PC-9 (cell line): ENCODE measurements around the gene IQSEC3. TPM values are rescaled to one million over a fixed set of nuclear protein-coding genes. Genes with fewer than 3 reads are reported as not detected.
"Not testable (repeated sequence)": the region's sequence is repeated elsewhere in the genome, so short reads cannot be mapped to it uniquely, and the experiment has no call there.

ENCODE experiments used
- BruUV-seq: library from RNA; stranded (reverse); fragments of 400-500 nt; replicated peaks from 2 replicates; lab custom pipeline; 2021; lab: Mats Ljungman, UMichigan
- CTCF ChIA-PET: fragments of 300-600 bp; sonication (Branson Sonifier 250); formaldehyde crosslinking; loops from one replicate; lab custom pipeline; 2022; ENCODE audit warnings: antibody characterized with exemption; lab: Charles Lee
- POLR2A ChIA-PET: fragments of 300-600 bp; sonication (Branson Sonifier 250); formaldehyde crosslinking; loops from one replicate; lab custom pipeline; 2022; ENCODE audit warnings: antibody characterized with exemption; ENCODE audit not compliant: unreplicated experiment; lab: Charles Lee
- DNase-seq, 2 experiments: peaks; one replicate each; pipeline versions ENCODE4 v3.0.0 to v3.0.0-alpha.2; 2015 to 2022; ENCODE audit warnings: mixed read lengths in 1 of 2
- H2AFZ ChIP-seq: fragments of 200-600 bp; sonication (generic); 2 replicates; pipeline ENCODE4 v1.8.1; 2017; ENCODE audit warnings: antibody characterized with exemption
- H3F3A ChIP-seq: fragments of 200-600 bp; sonication (generic); 2 replicates; pipeline ENCODE4 v1.8.1; 2017; ENCODE audit warnings: antibody characterized with exemption, mild to moderate bottlenecking, low read depth; ENCODE audit not compliant: insufficient read depth
- H3K27ac ChIP-seq: fragments of 200-600 bp; sonication (generic); 2 replicates; pipeline ENCODE4 v1.6.1; 2016; ENCODE audit warnings: mixed run types
- H3K27me3 ChIP-seq: fragments of 200-600 bp; sonication (generic); 2 replicates; pipeline ENCODE4 v1.6.1; 2016; ENCODE audit warnings: low read depth, mixed run types; ENCODE audit not compliant: insufficient read depth
- H3K36me3 ChIP-seq: fragments of 200-600 bp; sonication (generic); 2 replicates; pipeline ENCODE4 v1.6.1; 2016; ENCODE audit warnings: low read depth, mixed run types
- H3K4me1 ChIP-seq: fragments of 200-600 bp; sonication (generic); replicated peaks from 2 replicates; pipeline ENCODE4 v1.6.1; 2016; ENCODE audit warnings: mixed run types; ENCODE audit not compliant: insufficient read depth
- H3K4me2 ChIP-seq: fragments of 200-600 bp; sonication (generic); 2 replicates; pipeline ENCODE4 v1.6.1; 2017; ENCODE audit warnings: mixed run types
- H3K4me3 ChIP-seq: fragments of 200-600 bp; sonication (generic); 2 replicates; pipeline ENCODE4 v1.6.1; 2016; ENCODE audit warnings: mixed run types
- H3K79me2 ChIP-seq: fragments of 200-600 bp; sonication (generic); 2 replicates; pipeline ENCODE4 v1.6.1; 2017; ENCODE audit warnings: low read depth, mixed run types
- H3K9me2 ChIP-seq: fragments of 200-600 bp; sonication (generic); 2 replicates; pipeline ENCODE4 v1.8.1; 2017; ENCODE audit warnings: mild to moderate bottlenecking; ENCODE audit not compliant: insufficient read depth
- H3K9me3 ChIP-seq: fragments of 200-600 bp; sonication (generic); 2 replicates; pipeline ENCODE4 v1.8.1; 2016; ENCODE audit warnings: low read depth; ENCODE audit not compliant: insufficient read depth
- H4K20me1 ChIP-seq: fragments of 200-600 bp; sonication (generic); 2 replicates; pipeline ENCODE4 v1.8.1; 2017; ENCODE audit not compliant: insufficient read depth
- CTCF ChIP-seq: fragments of 200-600 bp; sonication (generic); conservative IDR thresholded peaks from 2 replicates; pipeline ENCODE4 v1.6.1; 2017; ENCODE audit warnings: mixed run types, antibody characterized with exemption, mild to moderate bottlenecking, moderate library complexity
- EZH2 ChIP-seq: fragments of 200-600 bp; sonication (generic); IDR thresholded peaks from 2 replicates; pipeline ENCODE4 v1.8.0; 2017; ENCODE audit warnings: antibody characterized with exemption, low read depth
- intact Hi-C: fragments of 100-400 bp; cut with micrococcal nuclease; formaldehyde crosslinking; loops from one replicate; pipeline ENCODE4 v1.10.0; 2022; ENCODE audit not compliant: unreplicated experiment
- total RNA-seq: library from RNA; stranded (reverse); gene quantifications from 2 replicates; pipeline ENCODE4 v1.2.3, GENCODE V29; 2021

Gene IQSEC3
- total RNA-seq, 1 experiment from 2014 or later: not detected

DNA sequence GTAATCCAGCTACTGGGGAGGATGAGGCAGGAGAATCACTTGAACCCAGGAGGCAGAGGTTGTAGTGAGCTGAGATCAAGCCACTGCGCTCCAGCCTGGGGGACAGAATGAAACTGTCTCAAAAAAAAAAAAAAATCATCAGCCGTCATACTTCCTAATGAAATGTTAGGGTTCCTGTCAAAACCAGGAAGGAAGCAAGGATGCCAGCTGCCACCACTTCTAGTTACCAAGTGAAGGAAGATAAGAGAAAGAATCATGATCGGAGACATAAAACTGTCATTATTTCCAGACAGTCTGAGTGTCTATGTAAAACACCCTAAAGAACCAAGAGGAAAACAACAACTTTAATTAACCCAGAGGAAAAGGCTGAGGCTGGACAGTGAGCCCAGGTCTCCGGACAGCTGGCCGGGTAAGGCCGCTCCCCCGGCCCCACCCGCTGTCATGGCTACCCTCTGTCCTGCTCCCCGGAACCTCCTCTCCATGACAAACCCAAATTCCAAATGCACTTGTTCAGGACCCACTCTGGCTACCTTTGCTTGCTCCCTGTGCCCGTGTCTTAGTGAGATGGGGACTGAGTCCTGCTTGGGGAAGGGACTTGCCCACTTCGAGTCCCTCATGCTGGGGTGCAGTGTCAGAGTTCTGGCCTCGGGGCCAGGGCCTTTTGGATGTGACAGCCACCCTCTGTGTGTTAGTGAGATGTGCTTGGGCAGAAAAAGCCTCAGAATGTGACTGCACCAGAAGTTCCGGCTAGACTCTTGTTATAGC, 118.4 kb downstream of the IQSEC3 start:
- CTCF ChIA-PET: no interaction called here

DNA sequence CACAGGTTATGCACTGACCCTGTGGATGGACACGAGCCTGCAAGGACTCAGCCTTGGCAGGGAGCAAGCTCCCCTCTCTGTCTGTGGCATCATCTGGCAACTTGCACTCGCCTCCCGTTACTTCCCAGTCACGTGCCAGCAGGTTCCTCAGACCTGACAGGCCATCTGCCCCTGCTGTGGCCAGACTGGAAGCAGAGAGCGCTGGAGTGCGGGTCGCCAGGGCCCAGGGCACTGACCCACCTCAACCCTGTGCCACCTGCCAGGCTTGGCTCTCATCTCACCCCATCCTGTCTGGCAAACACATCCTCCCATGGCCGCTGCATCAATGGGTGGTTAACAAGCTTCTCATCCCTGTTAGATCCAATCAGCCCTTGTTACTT, 119.0 kb downstream of the IQSEC3 start:
- H4K20me1 ChIP-seq: no peaks in the 10 kb centered on the region
- no peaks in the 10 kb centered on the region for H3K9me2 ChIP-seq
- POLR2A ChIA-PET: no interaction called here
- no peak overlapping the region for H2AFZ ChIP-seq
- intact Hi-C loops: no loop called here
- no peak overlapping the region for H3K4me2 ChIP-seq
- H3K4me1 ChIP-seq: peaks cover 12% of the 10 kb centered on the region
- H3K27me3 ChIP-seq: peaks cover 14% of the 10 kb centered on the region
- no peaks in the 10 kb centered on the region for H3K36me3 ChIP-seq
- no peaks in the 10 kb centered on the region for H3K9me3 ChIP-seq
- CTCF ChIA-PET: no interaction called here
- H3F3A ChIP-seq: peaks cover 8% of the 10 kb centered on the region; the same call in 1 of the 2 replicates
- no peak overlapping the region for H3K4me3 ChIP-seq
- no peak for TF ChIP-seq EZH2
- TF ChIP-seq CTCF: no peak
- no peaks in the 10 kb centered on the region for H3K79me2 ChIP-seq
- BruUV-seq: no TSS peak
- H3K27ac ChIP-seq: no peak overlapping the region
- no peak for DNase-seq

More for the DNA sequence above, 118.4 kb downstream of the IQSEC3 start:
- no peaks in the 10 kb centered on the region for H3K79me2 ChIP-seq
- no peaks in the 10 kb centered on the region for H3K9me2 ChIP-seq
- H3K4me3 ChIP-seq: no peak overlapping the region
- intact Hi-C loops: no loop called here
- no peaks in the 10 kb centered on the region for H3K9me3 ChIP-seq
- H3K27ac ChIP-seq: no peak overlapping the region
- BruUV-seq: no TSS peak
- POLR2A ChIA-PET: no interaction called here
- peaks cover 8% of the 10 kb centered on the region; the same call in 1 of the 2 replicates for H3F3A ChIP-seq
- DNase-seq: no peak
- H4K20me1 ChIP-seq: no peaks in the 10 kb centered on the region
- peaks cover 12% of the 10 kb centered on the region for H3K4me1 ChIP-seq
- H3K4me2 ChIP-seq: no peak overlapping the region
- H3K27me3 ChIP-seq: peaks cover 8% of the 10 kb centered on the region
- H2AFZ ChIP-seq: no peak overlapping the region
- H3K36me3 ChIP-seq: no peaks in the 10 kb centered on the region
- TF ChIP-seq EZH2 (no peak), CTCF (no peak)

DNA sequence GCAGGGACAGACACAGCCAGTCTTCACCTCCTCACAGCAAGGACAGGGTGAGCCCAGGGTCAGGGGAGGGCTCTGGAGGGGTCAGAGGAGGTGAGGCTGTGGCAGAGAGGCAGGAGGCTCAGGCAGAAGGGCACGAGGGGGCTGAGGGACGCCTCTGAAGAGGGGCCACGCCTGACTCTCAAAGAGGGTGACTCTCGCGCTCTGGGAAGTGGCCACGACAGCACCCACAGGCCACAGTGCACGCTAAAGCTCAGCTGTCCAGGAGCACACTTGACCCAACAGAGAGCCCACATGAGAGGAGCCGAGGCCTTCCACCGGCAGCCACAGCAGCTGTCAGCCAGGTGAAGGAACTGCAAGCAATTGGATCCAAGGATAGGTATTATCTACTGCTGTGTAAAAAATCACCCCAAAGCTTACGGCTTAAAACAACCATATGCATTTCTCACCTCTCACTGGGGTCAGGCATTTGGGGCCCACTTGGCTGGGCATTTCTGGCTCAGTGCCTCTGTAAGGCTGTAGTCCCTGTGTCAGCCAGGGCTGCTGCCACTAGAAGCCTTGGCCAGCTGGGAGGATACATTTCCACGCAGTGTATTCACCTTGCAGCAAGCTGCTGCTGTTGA, 119.5 kb downstream of the IQSEC3 start:
- H3K79me2 ChIP-seq: no peaks in the 10 kb centered on the region
- no peak for DNase-seq
- peaks cover 20% of the 10 kb centered on the region for H3K27me3 ChIP-seq
- no peaks in the 10 kb centered on the region for H3K36me3 ChIP-seq
- H3K4me1 ChIP-seq: peaks cover 12% of the 10 kb centered on the region
- no peaks in the 10 kb centered on the region for H3K9me3 ChIP-seq
- no peak overlapping the region for H3K4me3 ChIP-seq
- H3F3A ChIP-seq: peaks cover 8% of the 10 kb centered on the region; the same call in 1 of the 2 replicates
- H3K4me2 ChIP-seq: no peak overlapping the region
- H2AFZ ChIP-seq: no peak overlapping the region
- intact Hi-C loops: no loop called here
- no peaks in the 10 kb centered on the region for H3K9me2 ChIP-seq
- H3K27ac ChIP-seq: no peak overlapping the region
- no TSS peak for BruUV-seq
- ChIA-PET POLR2A (no interaction called here), CTCF (no interaction called here)
- no peaks in the 10 kb centered on the region for H4K20me1 ChIP-seq
- TF ChIP-seq CTCF (no peak), EZH2 (no peak)

- POLR2A ChIA-PET, H3K4me2 ChIP-seq, CTCF ChIA-PET, H3K4me3 ChIP-seq, H3K36me3 ChIP-seq, H3K9me3 ChIP-seq, BruUV-seq, H3F3A ChIP-seq, H3K27ac ChIP-seq, H3K79me2 ChIP-seq, intact Hi-C loops, H2AFZ ChIP-seq, H4K20me1 ChIP-seq, DNase-seq, H3K9me2 ChIP-seq, H3K4me1 ChIP-seq: not testable (repeated sequence)
- H3K27me3 ChIP-seq: peaks cover 41% of the 10 kb centered on the region
Measured at GRCh38 chr12:187986-188909, 121.7 kb downstream of the IQSEC3 start.
